ENCODE data around the gene TSPYL4. TPM values are rescaled to one million over a fixed set of nuclear protein-coding genes. Genes with fewer than 3 reads are reported as not detected.

TSPYL4 gene
- total RNA-seq = 23.2 and 24.8 TPM in 2 replicates

DNA sequence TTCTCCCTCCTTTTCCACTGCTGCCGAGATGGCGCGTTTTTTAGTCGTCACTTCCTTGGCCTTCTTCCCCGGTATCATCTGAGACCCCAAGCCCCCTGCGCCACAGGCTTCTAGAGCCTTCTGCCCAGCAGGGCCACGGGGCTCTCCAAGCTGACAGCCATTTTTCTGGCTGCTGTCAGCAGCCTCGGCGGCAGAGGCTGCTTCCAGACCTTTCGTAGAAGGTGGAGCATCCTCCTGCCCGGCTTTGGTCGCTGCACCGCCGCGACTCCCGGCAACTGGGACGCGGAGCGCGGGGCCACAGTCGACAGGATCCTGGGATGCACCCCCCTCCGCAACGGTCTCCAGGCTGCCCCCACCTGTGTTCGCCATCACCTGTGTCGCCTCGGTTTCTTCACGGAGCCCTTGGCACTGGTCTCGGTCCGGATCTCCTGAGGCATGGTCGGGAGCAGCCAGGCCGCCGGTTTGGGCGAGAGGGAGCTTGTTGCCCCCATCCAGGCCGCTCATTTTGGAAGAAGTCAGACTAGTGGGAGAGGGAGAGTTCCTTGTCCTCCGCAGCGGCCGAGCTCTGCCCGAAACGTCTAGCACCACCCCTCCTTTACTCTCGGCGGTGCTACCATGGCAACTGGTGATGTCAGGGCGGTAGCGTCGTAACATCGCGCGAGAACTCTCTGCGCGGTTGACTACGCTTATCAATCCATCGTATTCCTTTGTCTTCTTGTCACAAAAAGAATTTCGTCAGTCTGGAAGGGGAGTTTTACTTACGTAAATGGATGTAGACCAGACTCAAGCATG is at the start of gene TSPYL4:
TSPYL4 (minus strand) TSS at position 571 of the 792 bp plus-strand sequence; CDS start at position 504, 67 bp downstream.

DNA sequence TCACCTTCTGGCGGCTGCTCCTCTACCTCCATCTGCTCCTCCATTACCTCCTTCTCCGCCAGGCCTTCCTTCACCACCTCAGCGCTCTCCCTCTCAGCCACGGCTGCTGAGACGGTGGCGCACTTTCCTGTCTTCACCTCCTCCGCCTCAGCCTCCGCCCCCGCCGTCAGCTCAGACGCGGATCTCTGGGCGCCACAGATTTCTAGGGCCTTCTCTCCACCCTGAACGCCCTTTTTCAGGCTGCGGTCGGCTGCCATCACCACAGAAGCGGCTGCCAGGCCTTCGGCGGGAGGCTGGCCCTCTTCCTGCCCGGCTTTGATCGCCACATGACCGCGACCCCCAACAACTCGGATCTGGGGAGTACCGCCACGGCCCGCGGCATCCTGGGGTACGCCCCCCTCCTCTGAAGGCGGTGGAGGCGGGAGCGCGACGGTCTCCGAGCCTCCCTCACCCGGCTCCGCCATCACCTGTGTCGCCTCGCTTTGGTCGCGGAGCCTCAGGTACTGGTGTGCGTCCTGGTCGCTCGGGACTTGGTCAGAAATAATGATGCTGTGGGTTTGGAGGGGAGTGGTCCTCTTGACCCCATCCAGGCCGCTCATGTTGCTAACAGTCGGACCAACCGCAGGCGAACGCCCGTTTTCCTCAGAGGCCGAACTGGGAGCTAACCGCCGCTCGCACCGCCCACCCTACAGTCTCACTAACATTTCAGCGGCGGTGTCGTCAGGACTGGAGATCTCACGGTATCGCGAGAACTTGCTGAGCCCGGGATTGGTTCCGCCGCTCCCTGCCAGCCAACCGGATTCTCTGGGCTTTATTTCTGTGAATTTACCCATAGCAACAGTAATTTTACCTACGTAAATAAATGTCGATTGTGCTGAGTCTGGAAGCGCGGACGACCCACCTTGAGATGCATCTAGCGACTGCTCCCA is 25.6 kb upstream of the TSPYL4 start, which contains the start of gene TSPYL1:
TSPYL1 (minus strand) TSS at position 699 of the 929 bp plus-strand sequence; CDS start at position 599, 100 bp downstream.

Other genes starting within 250 kb of the TSPYL4 start
- gene FRK, start 193.2 kb downstream of the TSPYL4 start, total RNA-seq = 1.6 and 1.9 TPM in 2 replicates
- 8.0 and 13.0 TPM in 2 replicates for gene NT5DC1, start 153.2 kb downstream of the TSPYL4 start, total RNA-seq
- 73.0 and 109 TPM in 2 replicates for gene COL10A1, start 127.9 kb downstream of the TSPYL4 start, total RNA-seq
- gene TSPYL1, start 25.9 kb upstream of the TSPYL4 start, total RNA-seq = 78.9 and 87.7 TPM in 2 replicates
- 174 and 228 TPM in 2 replicates for gene DSE, start 116.9 kb upstream of the TSPYL4 start, total RNA-seq
- gene CALHM6, start 207.3 kb upstream of the TSPYL4 start, total RNA-seq = 0.32 and 1.5 TPM in 2 replicates